IMR-90 (cell line): Measurements from ENCODE around the gene LIN37.

Experiments
- CTCF ChIP-seq: conservative IDR thresholded peaks from 2 replicates; pipeline ENCODE4 v1.5.1; 2012; ENCODE audit warnings: mild to moderate bottlenecking, low read depth, low read length, improper control_type of control experiment
- ELK1 ChIP-seq: fragments of 150-350 bp; IDR thresholded peaks from 2 replicates; pipeline ENCODE4 v1.6.1; 2016; ENCODE audit warnings: low read depth, mild to moderate bottlenecking, low read length, moderate library complexity, borderline replicate concordance
- MAZ ChIP-seq: IDR thresholded peaks from 2 replicates; pipeline ENCODE4 v1.6.1; 2012; ENCODE audit warnings: low read depth, mild to moderate bottlenecking, low read length, improper control_type of control experiment, moderate library complexity, borderline replicate concordance
- POLR2A ChIP-seq: IDR thresholded peaks from 2 replicates; pipeline ENCODE4 v1.6.1; 2012; ENCODE audit warnings: mild to moderate bottlenecking, low read depth, low read length
- RAD21 ChIP-seq: IDR thresholded peaks from 2 replicates; pipeline ENCODE4 v1.6.1; 2012; ENCODE audit warnings: low read length, improper control_type of control experiment
- RFX5 ChIP-seq: IDR thresholded peaks from 2 replicates; pipeline ENCODE4 v1.8.0; 2012; ENCODE audit warnings: low read depth, mild to moderate bottlenecking, low read length, moderate library complexity

GRCh38 chr19:35746531-35746930 is 1.8 kb upstream of the LIN37 start:
- TF ChIP-seq ELK1 (no peak), RAD21 (no peak), RFX5 (no peak), CTCF (no peak), MAZ (no peak), POLR2A (no peak)
